Natural killer cell (primary cell): ENCODE data around the gene LONP1. TPM values are rescaled to one million over a fixed set of nuclear protein-coding genes. Genes with fewer than 3 reads are reported as not detected.

ENCODE experiments used
- ATAC-seq, 3 donors: fragments of 150-1000 bp in 2 of 3; fragments of 200-7000 bp in 1 of 3; cut with Tn5 transposase; 1 replicate in 1 of 3; 2 replicates in 2 of 3; pipeline ENCODE4 v1.10.0; 2021; ENCODE audit warnings: mild to moderate bottlenecking in 2 of 3, moderate library complexity in 2 of 3
- DNase-seq, 2 donors: peaks; one replicate each; pipeline versions ENCODE4 v3.0.0 to v3.0.0-alpha.2; 2013 to 2021; ENCODE audit warnings: mixed read lengths in 1 of 2
- H3K27ac ChIP-seq: one replicate; pipeline ENCODE4 v1.5.1; 2013; ENCODE audit warnings: mild to moderate bottlenecking, low read length
- H3K27me3 ChIP-seq: one replicate; pipeline ENCODE4 v1.6.1; 2013; ENCODE audit warnings: low read length; ENCODE audit not compliant: control insufficient read depth, insufficient read depth
- H3K36me3 ChIP-seq: one replicate; pipeline ENCODE4 v1.6.1; 2013; ENCODE audit warnings: low read length; ENCODE audit not compliant: control insufficient read depth, insufficient read depth
- H3K4me1 ChIP-seq: one replicate; pipeline ENCODE4 v1.6.1; 2013; ENCODE audit warnings: low read length; ENCODE audit not compliant: control insufficient read depth, insufficient read depth
- H3K4me3 ChIP-seq: one replicate; pipeline ENCODE4 v1.5.1; 2013; ENCODE audit warnings: low read length
- H3K9me3 ChIP-seq: one replicate; pipeline ENCODE4 v1.6.1; 2013; ENCODE audit warnings: low read length; ENCODE audit not compliant: control insufficient read depth, insufficient read depth
- H3K27ac Mint-ChIP-seq, 2 donors: one replicate each; pipeline ENCODE4 v1.8.0; 2022; ENCODE audit warnings: mild to moderate bottlenecking in 2 of 2, mixed read lengths in 2 of 2, moderate library complexity in 1 of 2
- H3K27me3 Mint-ChIP-seq, 2 donors: one replicate each; pipeline ENCODE4 v1.8.0; 2022; ENCODE audit warnings: low read depth in 2 of 2, mixed read lengths in 2 of 2
- H3K36me3 Mint-ChIP-seq: one replicate; pipeline ENCODE4 v1.8.0; 2022; ENCODE audit warnings: mixed read lengths
- H3K4me1 Mint-ChIP-seq, 2 donors: one replicate each; pipeline ENCODE4 v1.8.0; 2022; ENCODE audit warnings: mixed read lengths in 2 of 2
- H3K4me3 Mint-ChIP-seq: one replicate; pipeline ENCODE4 v1.8.0; 2022; ENCODE audit warnings: mild to moderate bottlenecking, moderate library complexity, mixed read lengths
- H3K9me3 Mint-ChIP-seq, 2 donors: one replicate each; pipeline ENCODE4 v1.8.0; 2022; ENCODE audit warnings: mixed read lengths in 2 of 2
- CTCF ChIP-seq: fragments of 200-600 bp; IDR thresholded peaks from one replicate; pipeline ENCODE4 v1.8.0; 2022; ENCODE audit warnings: antibody characterized with exemption
- WGBS: methylation state at CpG from one replicate; pipeline ENCODE4 v1.1.7; 2013; ENCODE audit warnings: missing lambda C conversion rate; ENCODE audit not compliant: insufficient coverage; 5-methylcytosine and 5-hydroxymethylcytosine counted together
- intact Hi-C: fragments of 100-400 bp; cut with micrococcal nuclease; formaldehyde crosslinking; loops from one replicate; pipeline ENCODE4 v1.14.2; 2022
- total RNA-seq, 4 donors: library from RNA; stranded (reverse); fragments of 120-200 nt in 1 of 4; gene quantifications; one replicate each; pipeline versions ENCODE4 v1.2.3 to v1.2.4, GENCODE V29; 2013 to 2022

The LONP1 gene
- total RNA-seq, 3 donors from 2014 or later (not counting 1 experiment from before 2014, with no cell fraction given): 50.5 to 61.8 (median 56.1) TPM

- no peak for DNase-seq
- H3K27ac Mint-ChIP-seq: no peak overlapping the region
- Histone ChIP-seq H3K27ac (no peak overlapping the region), H3K27me3 (no peaks in the 10 kb centered on the region), H3K9me3 (no peaks in the 10 kb centered on the region), H3K4me1 (peaks cover 17% of the 10 kb centered on the region), H3K4me3 (no peak overlapping the region), H3K36me3 (peaks cover 2% of the 10 kb centered on the region)
- H3K36me3 Mint-ChIP-seq: no peaks in the 10 kb centered on the region
- H3K4me3 Mint-ChIP-seq: no peak overlapping the region
- ATAC-seq: no peak
- H3K4me1 Mint-ChIP-seq: peaks cover 15 to 34% of the 10 kb centered on the region in 2 donors
- no peaks in the 10 kb centered on the region for H3K27me3 Mint-ChIP-seq
- peaks cover 0 to 4% of the 10 kb centered on the region in 2 donors for H3K9me3 Mint-ChIP-seq
- intact Hi-C loops: no loop called here
- WGBS: 96% methylated on average over 10 of the region's 10 CpGs
- TF ChIP-seq CTCF: no peak
Measured at GRCh38 chr19:5677136-5677535, 42.8 kb downstream of the LONP1 start.

GRCh38 chr19:5676772-5677105 is 43.2 kb downstream of the LONP1 start:
- TF ChIP-seq CTCF: no peak
- Mint-ChIP-seq H3K4me3 (no peak overlapping the region), H3K27me3 (no peaks in the 10 kb centered on the region), H3K4me1 (peaks cover 15 to 30% of the 10 kb centered on the region in 2 donors), H3K9me3 (peaks cover 0 to 4% of the 10 kb centered on the region in 2 donors), H3K36me3 (no peaks in the 10 kb centered on the region), H3K27ac (peak overlapping the region in 1 of 2 donors; percentile 49)
- H3K36me3 ChIP-seq: peaks cover 2% of the 10 kb centered on the region
- H3K9me3 ChIP-seq: no peaks in the 10 kb centered on the region
- no peak overlapping the region for H3K27ac ChIP-seq
- H3K27me3 ChIP-seq: no peaks in the 10 kb centered on the region
- DNase-seq: no peak
- 88% methylated on average over 13 of the region's 13 CpGs for WGBS
- intact Hi-C loops: no loop called here
- no peak for ATAC-seq
- H3K4me1 ChIP-seq: peaks cover 17% of the 10 kb centered on the region
- H3K4me3 ChIP-seq: no peak overlapping the region

- no peak for TF ChIP-seq CTCF
- intact Hi-C loops: no loop called here
Measured at GRCh38 chr19:5676105-5676771, 43.7 kb downstream of the LONP1 start.

GRCh38 chr19:5674714-5675113 is 45.2 kb downstream of the LONP1 start:
- Mint-ChIP-seq H3K36me3 (no peaks in the 10 kb centered on the region), H3K27ac (no peak overlapping the region)

More at GRCh38 chr19:5676105-5676771, 43.7 kb downstream of the LONP1 start:
- Histone ChIP-seq H3K27me3 (no peaks in the 10 kb centered on the region), H3K4me3 (no peak overlapping the region), H3K27ac (no peak overlapping the region), H3K36me3 (peaks cover 2% of the 10 kb centered on the region), H3K9me3 (no peaks in the 10 kb centered on the region), H3K4me1 (peaks cover 15% of the 10 kb centered on the region)
- H3K36me3 Mint-ChIP-seq: no peaks in the 10 kb centered on the region
- DNase-seq: no peak
- H3K4me1 Mint-ChIP-seq: peaks cover 15 to 25% of the 10 kb centered on the region in 2 donors
- no peak overlapping the region for H3K4me3 Mint-ChIP-seq
- no peaks in the 10 kb centered on the region for H3K27me3 Mint-ChIP-seq
- no peak for ATAC-seq
- peak overlapping the region in 1 of 2 donors; percentile 49 for H3K27ac Mint-ChIP-seq
- 87% methylated on average over 17 of the region's 17 CpGs for whole genome bisulfite sequencing
- peaks cover 0 to 4% of the 10 kb centered on the region in 2 donors for H3K9me3 Mint-ChIP-seq

More at GRCh38 chr19:5674714-5675113, 45.2 kb downstream of the LONP1 start:
- Histone ChIP-seq H3K4me3 (no peak overlapping the region), H3K27ac (no peak overlapping the region), H3K9me3 (no peaks in the 10 kb centered on the region), H3K4me1 (peaks cover 7% of the 10 kb centered on the region), H3K36me3 (peaks cover 3% of the 10 kb centered on the region), H3K27me3 (no peaks in the 10 kb centered on the region)
- DNase-seq (no peak), ATAC-seq (no peak)
- Mint-ChIP-seq H3K9me3 (peaks cover 0 to 4% of the 10 kb centered on the region in 2 donors), H3K4me1 (peaks cover 5 to 12% of the 10 kb centered on the region in 2 donors), H3K4me3 (no peak overlapping the region), H3K27me3 (no peaks in the 10 kb centered on the region)
- intact Hi-C loops: no loop called here
- no peak for TF ChIP-seq CTCF
- 96% methylated on average over 5 of the region's 5 CpGs for WGBS
